Spinal cord (tissue), 10 donors: Measurements from ENCODE around the gene RNF126. TPM values are rescaled to one million over a fixed set of nuclear protein-coding genes. Genes with fewer than 3 reads are reported as not detected.

ENCODE experiments used
- DNase-seq, 6 donors: peaks; one replicate each; pipeline versions ENCODE4 v3.0.0 to v3.0.0-alpha.2; 2013 to 2015; ENCODE audit warnings: low spot score in 6 of 6, low read depth in 4 of 6
- H3K27ac ChIP-seq: one replicate; pipeline ENCODE4 v1.5.1; 2013; ENCODE audit warnings: low read depth, low read length, control low read depth
- H3K27me3 ChIP-seq: one replicate; pipeline ENCODE4 v1.6.1; 2013; ENCODE audit warnings: low read length; ENCODE audit not compliant: control insufficient read depth, insufficient read depth
- H3K36me3 ChIP-seq: one replicate; pipeline ENCODE4 v1.6.1; 2013; ENCODE audit warnings: low read length; ENCODE audit not compliant: control insufficient read depth, insufficient read depth
- H3K4me1 ChIP-seq: one replicate; pipeline ENCODE4 v1.6.1; 2013; ENCODE audit warnings: low read length; ENCODE audit not compliant: control insufficient read depth, insufficient read depth
- H3K4me3 ChIP-seq: one replicate; pipeline ENCODE4 v1.5.1; 2013; ENCODE audit warnings: low read depth, low read length, control low read depth
- H3K9me3 ChIP-seq: one replicate; pipeline ENCODE4 v1.6.1; 2013; ENCODE audit warnings: low read length; ENCODE audit not compliant: control insufficient read depth, insufficient read depth
- WGBS: methylation state at CpG from one replicate; pipeline ENCODE4 v1.1.5; 2013; ENCODE audit warnings: missing lambda C conversion rate; ENCODE audit not compliant: insufficient coverage; 5-methylcytosine and 5-hydroxymethylcytosine counted together
- polyA plus RNA-seq, 2 donors: library from polyadenylated mRNA; unstranded; fragments of 120-200 nt; gene quantifications; one replicate each; pipeline ENCODE4 v1.2.1, GENCODE V29; 2013; ENCODE audit not compliant: insufficient read length in 2 of 2
- total RNA-seq, 2 donors: library from RNA; depleted of rRNA in 1 of 2; stranded (reverse); fragments of 120-200 nt in 1 of 2; fragments of >200 nt in 1 of 2; gene quantifications; one replicate each; pipeline versions ENCODE4 v1.2.3 to v1.2.4, GENCODE V29; 2013 to 2014
- donor health status: healthy.

RNF126 gene
- total and polyA plus RNA-seq, 4 donors, result 13.4 to 61.6 (median 35.6) TPM

GRCh38 chr19:601310-601709 is 61.7 kb downstream of the RNF126 start:
- Histone ChIP-seq H3K27ac (no peak overlapping the region), H3K4me3 (no peak overlapping the region), H3K27me3 (no peaks in the 10 kb centered on the region), H3K4me1 (no peaks in the 10 kb centered on the region), H3K36me3 (peaks cover 3% of the 10 kb centered on the region), H3K9me3 (no peaks in the 10 kb centered on the region)
- WGBS, result 91% methylated on average over 24 of the region's 28 CpGs
- no peak for DNase-seq

Other genes starting within 250 kb of the RNF126 start
- gene SHC2, start 202.2 kb downstream of the RNF126 start, total RNA-seq, result 10 to 100 TPM; 15.5 to 24.2 TPM
- 100 to 1,000 TPM in 1 of 2 donors, 10 to 100 TPM in 1; 92.7 to 111 TPM for gene SHC2, start 202.2 kb downstream of the RNF126 start, polyA plus RNA-seq
- gene MADCAM1, start 166.7 kb downstream of the RNF126 start, total RNA-seq, result 1 to 10 TPM in 1 of 2 donors, under 1 TPM in 1; 0.40 to 2.6 TPM
- 1 to 10 TPM; 5.3 to 7.1 TPM for gene MADCAM1, start 166.7 kb downstream of the RNF126 start, polyA plus RNA-seq
- gene TPGS1, start 155.7 kb downstream of the RNF126 start, total RNA-seq, result 10 to 100 TPM in 1 of 2 donors, 1 to 10 TPM in 1; 9.9 to 23.9 TPM
- 10 to 100 TPM; 30.3 to 31.3 TPM for gene TPGS1, start 155.7 kb downstream of the RNF126 start, polyA plus RNA-seq
- 10 to 100 TPM; 35.5 to 85.5 TPM for gene CDC34, start 131.5 kb downstream of the RNF126 start, total RNA-seq
- 10 to 100 TPM; 86.6 to 92.0 TPM for gene CDC34, start 131.5 kb downstream of the RNF126 start, polyA plus RNA-seq
- under 1 TPM in 1 of 2 donors, not detected in 1; 0.33 TPM for gene GZMM, start 119.2 kb downstream of the RNF126 start, total RNA-seq
- under 1 TPM; 0.55 to 0.68 TPM for gene GZMM, start 119.2 kb downstream of the RNF126 start, polyA plus RNA-seq
- gene BSG, start 90.6 kb downstream of the RNF126 start, total RNA-seq, result 100 to 1,000 TPM; 177 to 638 TPM
- gene BSG, start 90.6 kb downstream of the RNF126 start, polyA plus RNA-seq, result 100 to 1,000 TPM; 484 to 623 TPM
- 10 to 100 TPM in 1 of 2 donors, 1 to 10 TPM in 1; 8.6 to 35.7 TPM for gene HCN2, start 73.3 kb downstream of the RNF126 start, total RNA-seq
- gene HCN2, start 73.3 kb downstream of the RNF126 start, polyA plus RNA-seq, result 10 to 100 TPM; 82.5 to 85.8 TPM
- 10 to 100 TPM; 11.8 to 40.8 TPM for gene POLRMT, start 29.7 kb downstream of the RNF126 start, total RNA-seq
- 10 to 100 TPM; 51.6 to 54.2 TPM for gene POLRMT, start 29.7 kb downstream of the RNF126 start, polyA plus RNA-seq
- 1 to 10 TPM in 1 of 2 donors, under 1 TPM in 1; 0.72 to 1.2 TPM for gene FGF22, start 23.3 kb downstream of the RNF126 start, total RNA-seq
- 1 to 10 TPM; 2.2 to 2.5 TPM for gene FGF22, start 23.3 kb downstream of the RNF126 start, polyA plus RNA-seq
- gene FSTL3, start 13.2 kb upstream of the RNF126 start, total RNA-seq, result 10 to 100 TPM; 11.5 to 32.1 TPM
- gene FSTL3, start 13.2 kb upstream of the RNF126 start, polyA plus RNA-seq, result 10 to 100 TPM; 11.3 to 18.5 TPM
- 1 to 10 TPM in 1 of 2 donors, under 1 TPM in 1; 0.33 to 1.1 TPM for gene PRSS57, start 32.2 kb upstream of the RNF126 start, total RNA-seq
- under 1 TPM in 1 of 2 donors, not detected in 1; 0.15 TPM for gene PRSS57, start 32.2 kb upstream of the RNF126 start, polyA plus RNA-seq
- gene PALM, start 45.7 kb upstream of the RNF126 start, total RNA-seq, result 10 to 100 TPM; 48.8 to 72.4 TPM
- gene PALM, start 45.7 kb upstream of the RNF126 start, polyA plus RNA-seq, result 100 to 1,000 TPM; 237 to 260 TPM
- gene MISP, start 87.9 kb upstream of the RNF126 start, total RNA-seq, result under 1 TPM; 0.40 to 0.66 TPM
- under 1 TPM; 0.41 to 0.42 TPM for gene MISP, start 87.9 kb upstream of the RNF126 start, polyA plus RNA-seq
- gene PTBP1, start 134.2 kb upstream of the RNF126 start, total RNA-seq, result 10 to 100 TPM; 51.3 to 91.9 TPM
- 100 to 1,000 TPM; 137 to 152 TPM for gene PTBP1, start 134.2 kb upstream of the RNF126 start, polyA plus RNA-seq
- 10 to 100 TPM; 26.1 to 29.3 TPM for gene PLPPR3, start 158.7 kb upstream of the RNF126 start, total RNA-seq
- 100 to 1,000 TPM; 201 to 245 TPM for gene PLPPR3, start 158.7 kb upstream of the RNF126 start, polyA plus RNA-seq
- gene AZU1, start 164.6 kb upstream of the RNF126 start, total RNA-seq, result 10 to 100 TPM in 1 of 2 donors, 1 to 10 TPM in 1; 2.0 to 14.2 TPM
- 1 to 10 TPM; 3.0 to 3.6 TPM for gene AZU1, start 164.6 kb upstream of the RNF126 start, polyA plus RNA-seq
- gene PRTN3, start 177.8 kb upstream of the RNF126 start, total RNA-seq, result 10 to 100 TPM in 1 of 2 donors, 1 to 10 TPM in 1; 3.8 to 37.1 TPM
- under 1 TPM; 0.41 to 0.72 TPM for gene PRTN3, start 177.8 kb upstream of the RNF126 start, polyA plus RNA-seq
- 10 to 100 TPM in 1 of 2 donors, under 1 TPM in 1; 0.99 to 23.5 TPM for gene ELANE, start 189.1 kb upstream of the RNF126 start, total RNA-seq
- under 1 TPM in 1 of 2 donors, not detected in 1; 0.18 TPM for gene ELANE, start 189.1 kb upstream of the RNF126 start, polyA plus RNA-seq
- 1 to 10 TPM; 4.2 to 6.5 TPM for gene CFD, start 196.4 kb upstream of the RNF126 start, total RNA-seq
- 1 to 10 TPM; 2.8 to 5.1 TPM for gene CFD, start 196.4 kb upstream of the RNF126 start, polyA plus RNA-seq
- gene MED16, start 230.0 kb upstream of the RNF126 start, total RNA-seq, result 10 to 100 TPM; 20.3 to 20.4 TPM
- gene MED16, start 230.0 kb upstream of the RNF126 start, polyA plus RNA-seq, result 10 to 100 TPM; 56.5 to 66.1 TPM
- gene RNU6-9, start 230.3 kb upstream of the RNF126 start, total RNA-seq, result not detected
- gene RNU6-9, start 230.3 kb upstream of the RNF126 start, polyA plus RNA-seq, result not detected